IPS-NIHi7 (cell line): Measurements from ENCODE around the gene MKNK1.
A peak's percentile ranks its signal among the peaks of the same experiment; 100 is the strongest.

Experiments used
- DNase-seq: peaks from one replicate; pipeline ENCODE4 v3.0.0; 2012; ENCODE audit warnings: mixed read lengths; ENCODE audit errors: extremely low spot score

MKNK1 gene

DNA sequence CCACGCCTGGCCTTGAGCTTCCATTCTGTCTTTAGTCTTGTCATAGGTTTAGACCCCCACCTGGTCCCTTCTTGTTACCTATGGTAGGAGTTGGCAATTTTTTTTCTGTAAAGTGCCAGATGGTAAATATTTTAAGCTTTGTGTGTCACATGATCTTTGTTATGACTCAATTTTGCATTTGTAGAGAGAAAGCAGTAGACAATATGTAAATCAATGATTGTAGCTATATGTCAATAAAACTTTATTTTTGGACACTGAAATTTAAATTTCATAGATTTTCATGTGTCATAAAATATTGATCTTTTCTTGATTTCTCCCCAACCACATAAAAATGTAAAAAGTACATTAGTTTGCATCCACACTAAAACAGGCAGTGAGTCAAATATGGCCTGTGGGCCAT is 8.0 kb downstream of the MKNK1 start:
- no peak for DNase-seq

DNA sequence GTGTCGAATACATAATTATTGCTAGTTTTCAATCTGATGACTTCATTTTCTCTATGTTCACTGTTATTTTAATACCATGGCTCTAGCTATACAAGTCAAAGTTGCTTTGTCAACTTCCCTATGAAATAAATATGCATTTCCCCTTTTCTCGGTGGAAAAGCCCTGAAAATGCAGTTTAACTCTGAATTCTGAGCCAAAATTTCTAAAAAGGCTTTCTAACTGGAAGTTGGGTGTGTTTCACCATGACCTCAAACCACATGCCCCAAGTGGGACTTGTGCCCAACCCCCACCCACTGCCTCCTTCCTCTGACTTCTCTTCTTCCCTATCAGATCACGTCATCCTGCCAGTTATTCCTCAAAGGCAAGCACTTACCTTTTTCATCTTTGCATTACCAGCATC is 8.9 kb downstream of the MKNK1 start:
- DNase-seq = no peak

DNA sequence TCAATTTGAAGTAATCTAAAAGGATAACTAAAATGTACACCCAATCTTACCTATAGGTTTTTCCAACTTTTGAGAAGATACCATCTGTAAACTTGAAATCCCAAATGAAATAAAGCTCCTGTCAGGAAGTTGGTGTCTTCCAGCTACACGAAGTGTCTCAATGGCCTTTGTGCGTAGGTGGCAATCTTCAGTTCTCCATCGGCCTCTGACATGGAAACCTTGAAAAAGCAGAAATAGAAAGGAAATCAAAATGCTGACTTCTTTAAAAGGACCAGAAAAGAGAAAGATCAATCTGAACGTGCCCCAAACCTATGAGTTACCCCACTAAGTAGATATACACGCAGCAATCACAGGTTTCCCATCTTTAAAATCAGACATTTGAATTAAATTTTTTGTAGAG is 10.0 kb downstream of the MKNK1 start:
- no peak for DNase-seq

DNA sequence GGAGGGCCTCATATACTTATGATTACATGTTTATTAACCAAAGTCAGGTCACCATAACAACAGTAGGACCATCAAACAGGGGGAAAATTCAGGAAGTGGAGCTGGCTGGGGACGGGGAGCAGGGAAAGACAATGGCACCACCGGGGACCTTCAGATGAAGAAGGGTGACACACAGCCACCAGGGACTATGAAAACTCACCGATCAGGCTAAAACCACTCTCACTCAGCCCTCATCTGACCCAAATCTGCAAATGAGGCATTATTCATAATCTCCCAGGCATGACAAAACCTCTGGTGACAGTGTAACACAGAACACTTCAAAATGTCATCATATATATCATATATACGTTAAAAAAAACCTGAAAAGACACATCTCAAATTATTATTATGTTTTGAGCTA is 11.2 kb downstream of the MKNK1 start:
- DNase-seq = no peak

DNA sequence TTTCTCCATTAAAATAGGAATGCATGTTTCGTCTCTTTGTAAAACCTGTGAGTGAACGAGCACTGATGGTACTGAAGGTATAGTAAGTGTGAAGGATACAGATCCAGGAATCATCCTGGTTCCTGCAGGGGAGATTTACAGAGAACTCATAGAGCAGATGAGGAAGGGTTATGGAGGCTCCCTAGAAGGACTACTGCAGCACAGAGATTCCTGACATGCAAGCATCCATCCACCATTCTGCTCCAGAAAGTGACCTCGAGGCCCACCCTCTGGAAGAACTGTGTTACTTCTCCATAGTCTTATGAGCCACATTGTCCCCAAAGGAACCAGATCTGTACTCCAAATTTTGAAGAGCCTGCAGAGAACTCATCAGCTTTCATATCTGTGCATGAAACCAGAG is 14.5 kb downstream of the MKNK1 start:
- no peak for DNase-seq

DNA sequence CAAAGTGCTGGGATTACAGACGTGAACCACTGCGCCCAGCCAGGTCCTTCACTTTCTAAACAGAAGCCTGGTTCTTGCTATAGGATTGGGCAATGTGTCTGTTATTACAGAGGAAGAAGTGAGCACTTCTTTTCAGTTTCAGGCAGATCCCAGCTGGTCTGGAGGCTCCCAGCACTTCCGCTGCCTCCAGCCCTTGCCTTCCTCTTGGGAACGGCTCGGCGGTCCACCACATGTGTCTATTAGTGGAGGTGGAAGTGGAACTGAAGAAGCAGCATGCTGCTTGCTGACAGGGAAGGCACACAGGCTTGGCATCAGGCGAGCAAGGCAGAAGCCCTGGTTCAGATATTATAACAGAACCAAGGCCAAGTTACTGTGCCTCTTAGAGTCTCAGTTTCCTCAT is 17.0 kb downstream of the MKNK1 start:
- DNase-seq = no peak

DNA sequence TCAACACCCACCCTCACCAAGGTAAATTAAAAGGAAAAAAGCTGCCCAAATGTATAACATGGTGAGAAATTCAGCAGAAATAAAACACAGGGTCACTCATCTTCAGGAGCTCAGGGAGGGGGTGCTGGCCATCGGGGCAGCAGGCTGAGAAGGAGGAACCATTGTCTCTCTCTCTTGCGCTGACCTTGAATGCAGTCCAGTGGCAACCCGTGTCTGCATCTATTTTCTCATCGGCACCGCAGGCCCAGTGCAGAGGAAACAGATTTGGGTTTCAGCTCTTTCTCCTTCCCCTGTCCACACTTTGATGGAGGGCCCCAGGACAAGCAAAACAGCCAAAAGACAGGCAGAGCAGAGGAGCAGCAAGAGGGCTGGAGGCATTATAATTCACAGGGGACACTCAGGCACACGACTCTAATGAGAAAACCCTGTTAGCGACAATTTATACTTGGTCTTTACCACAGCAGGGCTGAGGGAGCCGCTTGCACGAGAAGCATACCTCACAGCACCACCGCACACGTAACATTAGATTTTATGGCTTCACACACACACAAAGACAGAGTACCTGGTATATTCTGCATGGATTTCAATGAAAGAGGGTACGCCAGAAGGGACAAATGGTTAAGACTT is 18.6 kb downstream of the MKNK1 start:
- DNase-seq = no peak

DNA sequence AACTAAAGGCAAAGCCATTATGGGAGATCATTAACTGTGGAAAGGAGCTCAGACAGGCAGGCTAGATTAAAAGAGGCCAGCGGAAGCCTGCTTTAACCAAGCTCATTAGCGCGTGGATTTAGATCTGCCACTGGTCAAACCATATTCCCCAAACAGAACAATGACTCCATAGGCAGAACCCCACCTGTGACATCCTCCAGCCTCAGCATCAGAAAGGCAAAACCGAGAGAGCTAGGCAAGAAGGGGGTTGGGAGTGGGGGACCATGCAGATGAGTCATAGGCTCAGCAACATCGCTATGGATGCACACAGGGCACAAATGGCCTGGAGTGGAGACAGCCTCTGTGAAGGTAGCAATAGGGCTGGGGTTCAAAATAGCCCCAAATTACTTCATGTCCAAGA is 20.6 kb downstream of the MKNK1 start:
- no peak for DNase-seq

DNA sequence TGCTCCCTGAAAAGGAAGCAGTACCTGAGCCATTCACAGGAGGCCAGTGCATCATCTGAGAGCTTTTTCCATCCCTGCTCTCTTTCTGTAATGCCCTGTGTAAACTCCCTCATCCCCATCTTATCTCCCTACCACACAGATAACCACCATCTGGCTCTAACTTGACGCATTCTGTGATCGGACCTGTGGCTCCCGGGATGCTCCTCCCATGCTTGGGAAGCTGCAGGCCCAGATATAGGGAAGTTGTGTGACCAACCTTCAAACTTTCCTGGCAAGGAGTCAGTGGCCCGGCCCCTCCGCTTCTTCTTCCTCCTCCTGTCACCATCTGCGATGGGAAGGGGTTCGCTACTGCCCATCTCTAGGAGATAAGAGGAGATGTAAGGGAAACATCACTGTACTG is 21.1 kb downstream of the MKNK1 start:
- no peak for DNase-seq

DNA sequence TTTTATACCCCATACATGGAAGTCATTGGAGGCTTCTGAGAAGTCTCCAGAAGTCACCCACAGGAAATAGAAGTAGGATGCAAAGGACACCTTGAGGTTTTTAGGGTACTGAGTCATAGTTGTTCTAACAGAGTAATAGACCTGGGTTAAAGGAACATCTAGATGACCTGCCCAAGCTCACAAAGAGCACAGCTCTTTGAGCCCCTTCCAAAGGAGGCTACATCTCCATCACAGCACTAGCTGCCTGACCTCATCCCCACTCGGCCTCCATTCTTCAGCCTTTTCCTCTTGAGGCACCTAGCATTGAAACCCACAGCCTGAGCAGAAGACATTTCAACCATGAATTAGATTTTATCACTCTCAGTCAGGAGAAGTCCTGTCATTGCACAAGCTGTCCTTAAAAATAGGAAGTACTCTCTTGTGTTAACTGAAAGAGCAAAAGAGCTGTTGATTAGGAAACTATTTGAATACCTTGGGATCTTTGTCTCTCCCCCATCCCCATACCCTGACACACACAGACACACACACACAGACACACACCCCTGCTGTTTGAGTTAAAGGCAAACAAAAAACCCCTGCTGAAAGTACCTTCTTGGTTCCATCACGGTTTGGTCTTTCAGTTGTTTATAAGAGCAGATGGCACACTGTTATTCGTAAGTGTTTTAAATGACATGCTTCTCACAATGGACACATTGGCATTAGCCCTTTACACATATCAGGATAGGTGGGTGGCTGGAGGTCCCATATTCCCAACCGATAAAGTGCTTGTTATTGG is 22.2 kb downstream of the MKNK1 start:
- no peak for DNase-seq

DNA sequence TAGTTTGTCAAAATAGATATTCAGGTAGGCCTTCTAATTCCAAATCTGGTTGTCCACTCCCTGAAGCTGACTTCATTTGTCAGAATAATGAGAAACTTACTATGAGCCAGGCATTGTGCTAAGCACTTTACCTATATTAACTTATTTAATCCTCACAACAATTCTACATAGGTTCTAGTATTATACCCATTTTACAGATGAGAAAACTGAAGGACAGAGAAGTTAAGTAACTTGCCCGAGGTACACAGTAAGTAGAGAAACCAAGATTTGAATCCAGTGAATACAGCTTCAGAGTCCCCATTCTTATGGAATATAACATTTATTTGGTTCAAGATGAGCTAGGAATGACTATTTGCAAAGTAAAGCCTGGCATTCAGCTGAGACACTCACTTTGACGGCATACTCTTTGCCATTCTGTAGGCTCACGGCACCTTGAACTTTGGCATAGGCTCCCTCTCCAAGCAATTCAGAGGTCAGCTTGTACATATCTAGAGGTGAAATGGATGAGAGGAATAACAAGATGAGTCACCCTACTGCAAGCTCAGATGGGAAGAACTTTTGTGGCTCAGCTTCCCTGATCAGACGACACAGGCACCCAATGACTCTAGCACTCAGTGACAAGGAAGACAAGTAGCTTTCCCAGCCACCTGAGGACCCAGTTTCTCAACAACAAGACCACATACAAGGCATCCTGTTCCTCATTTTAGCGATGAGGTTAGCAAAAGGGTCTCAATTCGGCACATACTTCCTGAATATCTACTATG is 23.7 kb downstream of the MKNK1 start:
- no peak for DNase-seq

DNA sequence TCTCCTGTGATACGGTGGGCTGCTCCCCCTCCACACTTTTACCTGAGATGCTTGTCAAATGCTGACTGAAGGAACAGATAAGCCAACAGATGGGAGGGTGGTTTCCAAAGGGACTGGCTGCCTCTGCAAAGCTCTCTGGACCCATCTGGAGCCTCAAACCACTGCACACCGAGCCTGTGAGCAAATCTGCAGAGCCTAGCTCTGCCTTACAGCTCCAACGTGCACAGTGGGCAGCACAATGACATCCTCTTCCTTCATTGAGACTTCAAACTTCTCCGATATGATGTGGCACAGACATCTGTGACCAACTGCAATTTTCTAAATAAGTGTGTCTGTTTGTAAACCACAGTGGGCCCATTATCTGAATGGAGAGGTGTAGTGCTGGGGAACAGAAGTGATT is 26.4 kb downstream of the MKNK1 start:
- DNase-seq = no peak

DNA sequence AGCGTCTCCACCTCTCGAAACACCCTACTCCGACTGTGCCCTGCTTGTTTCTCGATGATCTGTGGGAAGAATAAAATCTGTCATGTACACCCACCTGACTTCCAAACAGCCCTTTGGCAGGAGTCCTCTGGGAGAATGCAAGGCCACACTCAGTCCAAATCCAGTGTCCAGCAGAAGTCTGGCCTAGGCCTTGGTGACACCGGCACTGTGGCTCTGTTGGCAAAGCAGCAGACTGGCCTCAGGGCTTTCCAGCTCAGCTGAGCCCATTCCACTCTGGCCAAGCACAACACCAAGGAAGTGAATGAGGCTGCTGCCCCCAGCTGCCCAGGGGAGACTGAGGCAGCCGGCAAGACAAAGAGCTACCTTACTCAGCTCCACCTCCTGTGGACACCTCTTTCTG is 27.5 kb downstream of the MKNK1 start:
- no peak for DNase-seq

DNA sequence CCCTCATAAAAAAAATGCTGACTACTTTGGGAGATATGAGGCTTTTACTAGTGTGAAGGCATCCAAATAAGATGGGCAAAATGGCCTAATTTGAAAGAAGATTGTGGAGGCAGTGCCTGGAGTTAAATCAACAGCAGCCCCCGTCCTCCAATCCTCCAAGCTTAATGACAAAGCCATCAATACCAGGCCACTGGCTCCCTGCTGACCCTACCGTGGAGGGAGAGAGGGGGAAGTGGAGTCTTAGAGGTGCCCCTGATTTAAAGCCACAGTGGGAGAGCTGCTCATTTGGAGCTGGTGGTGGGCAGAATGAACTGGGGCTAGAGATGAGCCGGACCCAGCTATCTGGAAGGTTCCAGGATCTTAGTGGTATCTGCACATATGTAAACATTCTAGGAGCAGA is 28.3 kb downstream of the MKNK1 start:
- DNase-seq = peak; percentile 32

DNA sequence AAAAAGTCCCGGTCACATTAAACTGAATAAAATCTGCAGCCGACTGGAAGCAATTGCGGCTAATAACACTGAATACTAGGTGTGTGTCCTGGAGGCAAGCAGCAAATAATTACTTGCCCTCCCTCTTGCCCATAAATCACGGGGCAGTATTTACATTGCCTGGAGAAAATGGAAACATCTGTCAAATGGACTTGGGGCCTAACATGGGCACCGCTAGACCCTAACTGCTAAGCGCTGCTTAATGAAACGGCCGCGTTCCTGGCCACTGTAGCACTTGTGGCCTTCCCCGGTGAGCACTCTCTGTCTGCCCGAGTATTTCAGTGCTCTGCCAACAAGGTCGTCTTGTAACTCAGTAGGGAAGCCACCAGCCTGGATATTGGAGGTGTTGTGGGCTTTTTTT is 28.8 kb downstream of the MKNK1 start:
- no peak for DNase-seq

DNA sequence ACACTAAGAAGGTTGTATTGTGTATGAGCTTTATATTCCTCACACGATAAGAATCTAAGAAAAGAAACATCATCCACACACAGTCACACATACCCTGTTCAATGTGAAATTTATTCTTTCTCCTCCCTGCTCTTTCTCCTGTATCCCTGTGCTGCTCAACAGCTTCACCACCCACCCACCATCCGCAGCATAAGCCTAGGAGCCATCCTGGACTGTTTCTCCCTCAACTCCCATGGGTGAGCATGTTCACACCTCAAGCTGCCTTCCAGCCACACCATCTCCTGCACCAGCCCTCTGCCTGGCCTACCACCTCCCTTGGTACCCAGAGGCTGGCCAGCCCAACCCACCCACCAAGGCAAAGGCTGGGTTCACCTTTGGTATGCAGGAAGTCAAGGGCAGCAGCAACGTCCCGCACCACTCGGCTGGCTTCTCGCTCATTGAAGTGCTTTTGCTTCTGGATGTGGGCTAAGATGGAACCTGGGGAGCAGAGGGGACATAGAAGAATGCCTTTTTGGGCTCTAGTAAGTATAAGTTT is 32.3 kb downstream of the MKNK1 start:
- no peak for DNase-seq

DNA sequence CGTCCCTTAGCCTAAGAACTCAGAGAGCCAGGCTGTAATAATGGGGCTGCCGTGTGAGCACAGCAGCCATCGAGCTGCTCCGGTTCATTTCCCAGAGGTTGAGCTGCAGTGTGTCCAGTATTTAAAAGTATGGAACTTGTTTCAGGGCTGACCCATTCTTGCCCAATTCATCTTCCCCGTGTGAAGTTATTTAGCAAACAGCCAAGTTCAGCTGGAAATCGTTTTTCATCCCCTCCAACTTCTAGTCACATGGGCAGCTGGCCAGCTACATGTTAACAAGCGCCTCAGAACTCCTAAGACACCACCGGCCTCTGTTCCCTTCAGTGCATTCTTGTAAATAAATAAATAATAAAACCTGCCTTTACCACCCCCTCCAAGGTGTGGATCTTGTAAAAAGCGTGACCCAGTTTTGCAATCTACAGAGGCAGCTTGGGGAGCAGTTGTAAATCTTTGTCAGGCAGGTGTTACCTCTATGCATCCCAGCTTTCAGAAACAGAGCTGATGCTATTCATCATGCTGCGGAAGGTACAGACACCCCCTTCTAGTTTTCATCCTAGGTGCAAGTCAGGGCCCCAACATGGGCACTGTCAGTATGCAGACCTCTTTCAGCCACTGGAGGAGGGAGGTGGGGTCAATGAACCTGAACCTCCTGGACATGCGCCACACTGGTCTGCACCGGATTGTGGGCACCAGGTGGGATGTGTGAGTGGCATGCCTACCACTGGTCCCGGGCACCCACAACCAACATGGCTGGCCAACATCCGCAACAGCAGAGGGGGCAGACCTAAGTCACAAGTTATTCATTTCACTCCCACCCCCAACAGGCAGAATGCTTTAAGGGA is 34.0 kb downstream of the MKNK1 start:
- DNase-seq = no peak

DNA sequence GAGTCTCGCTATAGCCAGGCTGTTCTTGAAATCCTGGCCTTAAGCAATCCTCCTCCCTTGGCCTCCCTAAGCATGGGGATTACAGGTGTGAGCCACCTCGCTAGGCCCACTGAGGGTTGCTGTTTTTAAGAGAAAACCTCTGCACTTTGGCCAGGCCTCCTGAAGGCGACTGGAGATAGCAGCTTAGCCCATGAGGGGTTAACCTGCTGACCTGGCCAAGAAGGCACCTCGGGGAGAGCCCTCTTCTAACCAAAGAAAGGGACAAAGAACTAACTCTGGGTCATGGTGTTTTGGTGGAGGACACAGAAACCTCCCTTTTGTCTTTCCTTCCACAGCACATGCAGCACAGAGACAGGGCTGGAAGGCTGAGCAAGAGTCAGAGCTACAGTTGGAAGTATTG is 35.0 kb downstream of the MKNK1 start:
- no peak for DNase-seq

DNA sequence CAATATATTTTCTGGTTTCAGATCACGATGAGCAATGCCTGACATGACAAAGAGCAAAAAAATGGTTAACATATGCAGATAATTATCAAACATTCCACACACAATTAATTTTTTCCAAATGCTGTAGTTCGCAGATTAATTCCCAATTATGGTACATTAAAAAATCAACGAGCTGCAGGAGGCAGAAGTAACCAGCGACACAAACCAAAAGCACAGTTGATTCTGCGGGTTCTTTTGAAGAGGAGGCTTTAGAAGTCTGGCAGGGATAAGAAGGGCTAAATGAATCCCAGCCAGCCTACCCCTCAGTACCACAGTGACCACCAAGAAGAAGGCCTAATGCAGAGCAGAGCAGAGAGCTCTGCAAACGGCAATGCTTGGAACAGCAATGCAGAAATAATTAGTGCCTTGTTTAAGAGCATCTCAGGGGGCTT is 35.6 kb downstream of the MKNK1 start:
- DNase-seq = no peak

DNA sequence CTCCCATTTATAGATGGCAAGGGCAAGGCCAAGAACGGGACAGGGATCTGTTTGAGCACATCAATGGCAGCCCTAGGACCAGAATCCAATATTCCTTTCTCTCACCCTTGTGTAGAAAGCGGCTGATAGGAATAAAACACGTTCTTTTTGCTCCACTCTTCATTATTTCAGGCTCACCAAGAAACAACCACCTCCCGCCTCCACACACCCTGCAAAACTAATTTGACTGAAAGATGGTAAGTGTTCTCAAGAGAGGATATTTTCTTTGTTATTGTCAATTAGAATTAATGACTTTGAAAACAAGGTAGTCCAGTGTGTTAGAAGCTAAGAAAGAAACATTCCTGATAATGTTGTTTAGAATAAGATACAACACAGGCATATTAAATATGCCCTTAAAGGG is 40.7 kb downstream of the MKNK1 start:
- DNase-seq = no peak

DNA sequence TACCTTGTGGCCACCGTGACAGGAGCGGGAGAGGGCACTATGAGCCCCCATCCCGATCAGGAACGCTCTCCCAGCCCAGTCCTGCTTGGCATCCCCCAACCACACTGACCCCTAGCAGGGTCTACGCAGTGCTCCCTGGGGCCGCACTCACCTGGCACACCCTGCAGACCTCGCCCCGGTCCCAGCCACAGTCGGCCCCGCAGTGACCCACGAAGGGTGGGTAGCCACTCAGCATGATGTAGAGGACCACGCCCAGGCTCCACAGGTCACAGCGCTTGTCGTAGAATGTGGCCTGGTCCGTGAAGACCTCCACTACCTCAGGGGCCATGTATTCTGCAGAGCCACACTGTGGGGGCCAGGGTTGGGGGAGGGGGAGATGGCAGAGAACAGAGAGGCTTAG is 41.6 kb downstream of the MKNK1 start:
- no peak for DNase-seq

DNA sequence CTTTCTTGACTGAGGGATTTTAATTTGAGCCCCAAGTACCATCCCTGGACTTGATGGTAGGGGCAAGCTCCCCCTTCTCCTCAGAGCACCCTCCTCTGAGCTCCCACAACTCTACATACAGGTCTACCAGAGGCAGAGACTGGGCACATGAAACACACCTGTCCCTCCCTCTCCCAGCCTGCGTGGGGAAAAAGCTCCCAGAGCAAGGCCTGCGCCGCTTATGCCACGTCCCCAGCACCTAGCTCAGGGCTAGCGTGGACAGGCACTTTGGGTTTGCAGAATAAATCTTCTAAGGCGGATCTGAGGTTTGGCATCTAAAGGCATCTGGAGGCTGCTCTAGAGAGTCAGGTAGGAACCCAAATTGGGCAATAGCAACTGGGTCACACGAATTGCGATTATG is 45.1 kb downstream of the MKNK1 start:
- DNase-seq = no peak
